OCI-LY1 (cell line): ENCODE measurements around the gene GPR37L1.

ENCODE experiments used
- EZH2 ChIP-seq: fragments of 200-600 bp; sonication (generic), shearing (Covaris generic); IDR thresholded peaks from 2 replicates; pipeline ENCODE4 v1.8.0; 2017; ENCODE audit warnings: borderline replicate concordance, mixed run types, mild to moderate bottlenecking, antibody characterized with exemption, low read length, moderate library complexity, mixed read lengths
- TF ChIP-seq, protein P1 (sequence below): fragments of 200-600 bp; sonication (generic), shearing (Covaris generic); IDR thresholded peaks from 2 replicates; pipeline ENCODE4 v1.5.1; 2017; ENCODE audit warnings: mild to moderate bottlenecking, antibody characterized with exemption, low read length, moderate library complexity, mixed read lengths

DNA sequence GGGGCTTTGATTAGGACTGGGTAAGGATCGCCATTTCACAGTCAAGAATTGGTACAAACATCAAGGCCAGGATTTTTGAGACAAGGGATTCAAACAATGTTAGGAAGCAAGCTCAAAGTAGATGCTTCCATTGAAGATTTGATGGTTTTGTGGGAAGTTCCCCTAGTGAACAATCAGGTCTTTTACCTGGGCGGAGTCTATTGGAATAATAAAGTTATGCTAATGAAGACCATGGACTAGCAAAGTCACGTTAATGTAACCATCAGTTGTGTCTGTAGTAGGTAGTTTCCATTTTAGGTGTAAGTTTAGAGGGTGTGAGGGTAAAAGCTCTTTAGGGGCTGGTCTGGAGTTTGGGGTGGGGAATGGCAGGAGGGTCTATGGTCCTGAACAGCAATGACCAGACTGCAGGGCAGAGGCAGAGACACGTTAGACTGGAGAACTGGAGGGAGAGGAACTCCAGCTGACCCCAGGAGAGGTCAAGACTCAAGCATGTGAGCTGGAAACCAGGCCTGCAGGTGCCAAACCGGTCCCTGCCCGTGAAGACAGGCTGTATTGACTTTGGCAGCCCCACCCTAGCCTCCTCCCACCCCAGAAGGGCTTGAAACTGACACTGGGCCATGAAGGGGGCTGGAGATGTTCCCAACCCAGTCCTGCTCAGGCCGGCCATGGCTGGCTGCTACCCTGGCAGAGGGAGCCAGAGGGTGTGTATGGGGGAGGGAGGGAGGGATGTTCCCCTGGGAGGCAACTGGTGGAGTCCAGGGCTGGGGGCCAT, 36.0 kb upstream of the GPR37L1 start:
- TF ChIP-seq, protein P1, sequence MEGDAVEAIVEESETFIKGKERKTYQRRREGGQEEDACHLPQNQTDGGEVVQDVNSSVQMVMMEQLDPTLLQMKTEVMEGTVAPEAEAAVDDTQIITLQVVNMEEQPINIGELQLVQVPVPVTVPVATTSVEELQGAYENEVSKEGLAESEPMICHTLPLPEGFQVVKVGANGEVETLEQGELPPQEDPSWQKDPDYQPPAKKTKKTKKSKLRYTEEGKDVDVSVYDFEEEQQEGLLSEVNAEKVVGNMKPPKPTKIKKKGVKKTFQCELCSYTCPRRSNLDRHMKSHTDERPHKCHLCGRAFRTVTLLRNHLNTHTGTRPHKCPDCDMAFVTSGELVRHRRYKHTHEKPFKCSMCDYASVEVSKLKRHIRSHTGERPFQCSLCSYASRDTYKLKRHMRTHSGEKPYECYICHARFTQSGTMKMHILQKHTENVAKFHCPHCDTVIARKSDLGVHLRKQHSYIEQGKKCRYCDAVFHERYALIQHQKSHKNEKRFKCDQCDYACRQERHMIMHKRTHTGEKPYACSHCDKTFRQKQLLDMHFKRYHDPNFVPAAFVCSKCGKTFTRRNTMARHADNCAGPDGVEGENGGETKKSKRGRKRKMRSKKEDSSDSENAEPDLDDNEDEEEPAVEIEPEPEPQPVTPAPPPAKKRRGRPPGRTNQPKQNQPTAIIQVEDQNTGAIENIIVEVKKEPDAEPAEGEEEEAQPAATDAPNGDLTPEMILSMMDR: no peak
- no peak for TF ChIP-seq EZH2
